ENCODE data around the gene GAL3ST2.

GRCh38 chr2:241848761-241849615, 72.4 kb downstream of the GAL3ST2 start:
- TF ChIP-seq ZNF8 (CRISPR knock-in tag; IDR thresholded peaks at IDR 0.05): no peak
- TF ChIP-seq, protein P1, sequence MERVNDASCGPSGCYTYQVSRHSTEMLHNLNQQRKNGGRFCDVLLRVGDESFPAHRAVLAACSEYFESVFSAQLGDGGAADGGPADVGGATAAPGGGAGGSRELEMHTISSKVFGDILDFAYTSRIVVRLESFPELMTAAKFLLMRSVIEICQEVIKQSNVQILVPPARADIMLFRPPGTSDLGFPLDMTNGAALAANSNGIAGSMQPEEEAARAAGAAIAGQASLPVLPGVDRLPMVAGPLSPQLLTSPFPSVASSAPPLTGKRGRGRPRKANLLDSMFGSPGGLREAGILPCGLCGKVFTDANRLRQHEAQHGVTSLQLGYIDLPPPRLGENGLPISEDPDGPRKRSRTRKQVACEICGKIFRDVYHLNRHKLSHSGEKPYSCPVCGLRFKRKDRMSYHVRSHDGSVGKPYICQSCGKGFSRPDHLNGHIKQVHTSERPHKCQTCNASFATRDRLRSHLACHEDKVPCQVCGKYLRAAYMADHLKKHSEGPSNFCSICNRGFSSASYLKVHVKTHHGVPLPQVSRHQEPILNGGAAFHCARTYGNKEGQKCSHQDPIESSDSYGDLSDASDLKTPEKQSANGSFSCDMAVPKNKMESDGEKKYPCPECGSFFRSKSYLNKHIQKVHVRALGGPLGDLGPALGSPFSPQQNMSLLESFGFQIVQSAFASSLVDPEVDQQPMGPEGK (CRISPR knock-in tag; IDR thresholded peaks at IDR 0.05; ENCODE audit: borderline replicate concordance): no peak
- no peak for TF ChIP-seq TOX (CRISPR knock-in tag; IDR thresholded peaks at IDR 0.05; ENCODE audit: borderline replicate concordance)
- TF ChIP-seq CREB5 (CRISPR knock-in tag; IDR thresholded peaks at IDR 0.05; ENCODE audit: low read depth): no peak
- no peak for TF ChIP-seq ESRRG (CRISPR knock-in tag; IDR thresholded peaks at IDR 0.05)

All from SK-N-SH treated with all-trans-retinoic acid at 6 μM for 48 hours (cell line).